ENCODE data around the gene PTPN2.

PTPN2 gene

GRCh38 chr18:12747530-12748315, 136.3 kb downstream of the PTPN2 start:
- H3K4me3 ChIP-seq (replicated peaks; ENCODE audit: low read depth, low read length) = no peak overlapping the region
- H3K27me3 ChIP-seq (replicated peaks; ENCODE audit: control insufficient read depth, insufficient read depth, low read length) = no peaks in the 10 kb centered on the region
- TF ChIP-seq CTCF (IDR thresholded peaks at IDR 0.05; ENCODE audit: insufficient read depth, low read length, poor library complexity, severe bottlenecking) = no peak
- no peak for DNase-seq (ENCODE audit: extremely low read depth, insufficient read length)
- H3K36me3 ChIP-seq (ENCODE audit: control insufficient read depth, insufficient read depth, low read length) = no peaks in the 10 kb centered on the region

- no peak overlapping the region for H3K4me3 ChIP-seq (replicated peaks; ENCODE audit: low read depth, low read length)
- DNase-seq (ENCODE audit: extremely low read depth, insufficient read length) = no peak
- no peak for TF ChIP-seq CTCF (IDR thresholded peaks at IDR 0.05; ENCODE audit: insufficient read depth, low read length, poor library complexity, severe bottlenecking)
- H3K36me3 ChIP-seq (ENCODE audit: control insufficient read depth, insufficient read depth, low read length) = no peaks in the 10 kb centered on the region
- H3K27me3 ChIP-seq (replicated peaks; ENCODE audit: control insufficient read depth, insufficient read depth, low read length) = no peaks in the 10 kb centered on the region
These were observed 138.8 kb downstream of the PTPN2 start for GRCh38 chr18:12745095-12745795.

GRCh38 chr18:12744103-12744502, 139.9 kb downstream of the PTPN2 start:
- no peak for DNase-seq (ENCODE audit: extremely low read depth, insufficient read length)
- Histone ChIP-seq H3K27me3 (replicated peaks; ENCODE audit: control insufficient read depth, insufficient read depth, low read length) (no peaks in the 10 kb centered on the region), H3K4me3 (replicated peaks; ENCODE audit: low read depth, low read length) (no peak overlapping the region), H3K36me3 (ENCODE audit: control insufficient read depth, insufficient read depth, low read length) (no peaks in the 10 kb centered on the region)
- TF ChIP-seq CTCF (IDR thresholded peaks at IDR 0.05; ENCODE audit: insufficient read depth, low read length, poor library complexity, severe bottlenecking) = peak; percentile 36

- Histone ChIP-seq H3K36me3 (ENCODE audit: control insufficient read depth, insufficient read depth, low read length) (no peaks in the 10 kb centered on the region), H3K27me3 (replicated peaks; ENCODE audit: control insufficient read depth, insufficient read depth, low read length) (no peaks in the 10 kb centered on the region), H3K4me3 (replicated peaks; ENCODE audit: low read depth, low read length) (no peak overlapping the region)
- no peak for TF ChIP-seq CTCF (IDR thresholded peaks at IDR 0.05; ENCODE audit: insufficient read depth, low read length, poor library complexity, severe bottlenecking)
- no peak for DNase-seq (ENCODE audit: extremely low read depth, insufficient read length)
These were observed 141.6 kb downstream of the PTPN2 start for GRCh38 chr18:12742453-12742852.

All from GM06990 (cell line).